RWPE1 (cell line): ENCODE results near the gene SRR.
A peak's percentile ranks its signal among the peaks of the same experiment; 100 is the strongest.

Source experiments
- CTCF ChIA-PET: fragments of 350-600 bp; sonication (Branson Sonifier 250); formaldehyde crosslinking; extraction: SDS; loops from one replicate; lab custom pipeline; 2021; lab: Yijun Ruan, JAX
- POLR2A ChIA-PET: fragments of 400-600 bp; formaldehyde crosslinking; extraction: SDS; loops from one replicate; lab custom pipeline; 2020; ENCODE audit warnings: antibody characterized with exemption; ENCODE audit not compliant: low non-redundant PET; lab: Yijun Ruan, JAX
- DNase-seq: peaks from one replicate; pipeline ENCODE4 v3.0.0; 2012; ENCODE audit warnings: low spot score
- H3K27ac ChIP-seq: fragments of 450-650 bp; 2 replicates; pipeline ENCODE4 v1.5.1; 2017
- CTCF ChIP-seq: fragments of 450-650 bp; conservative IDR thresholded peaks from 2 replicates; pipeline ENCODE4 v1.5.1; 2017; ENCODE audit warnings: low read depth, mild to moderate bottlenecking

The SRR gene

GRCh38 chr17:2289878-2290478, 13.8 kb upstream of the SRR start:
- CTCF ChIA-PET: no interaction called here
- POLR2A ChIA-PET: no interaction called here
- no peak for DNase-seq
- H3K27ac ChIP-seq: no peak overlapping the region
- TF ChIP-seq CTCF: no peak

GRCh38 chr17:2292100-2292499, 11.7 kb upstream of the SRR start:
- no peak overlapping the region for H3K27ac ChIP-seq
- no peak for TF ChIP-seq CTCF
- ChIA-PET CTCF (no interaction called here), POLR2A (interaction anchor here (1.0 kb wide), 1 partner anchor 44 kb away, joined by 3 read pairs; the partner anchor contains the start of gene TSR1)
- DNase-seq: no peak

- no peak for TF ChIP-seq CTCF
- peak; percentile 20 for DNase-seq
- no peak overlapping the region for H3K27ac ChIP-seq
- POLR2A ChIA-PET: no interaction called here
- CTCF ChIA-PET: interaction anchor here (0.6 to 1.3 kb wide), 3 partner anchors 13 to 872 kb away, joined by 3 read pairs; no protein-coding TSS in a partner anchor
Measured at GRCh38 chr17:2295575-2295974, 8.2 kb upstream of the SRR start.

GRCh38 chr17:2297023-2297422, 6.7 kb upstream of the SRR start:
- ChIA-PET CTCF (no interaction called here), POLR2A (no interaction called here)
- H3K27ac ChIP-seq: no peak overlapping the region
- no peak for DNase-seq
- TF ChIP-seq CTCF: no peak

GRCh38 chr17:2299136-2299535, 4.6 kb upstream of the SRR start:
- no peak overlapping the region for H3K27ac ChIP-seq
- TF ChIP-seq CTCF: no peak
- POLR2A ChIA-PET: no interaction called here
- CTCF ChIA-PET: interaction anchor here (0.7 kb wide), 1 partner anchor 24 kb away, joined by 5 read pairs; no protein-coding TSS in a partner anchor
- no peak for DNase-seq

- ChIA-PET CTCF (no interaction called here), POLR2A (no interaction called here)
- no peak for DNase-seq
- no peak overlapping the region for H3K27ac ChIP-seq
- TF ChIP-seq CTCF: no peak
Measured at GRCh38 chr17:2299756-2300155, 4.0 kb upstream of the SRR start.
